T-helper 17 cell (primary cell): ENCODE results near the gene RASGEF1C. TPM values are rescaled to one million over a fixed set of nuclear protein-coding genes. Genes with fewer than 3 reads are reported as not detected.

Experiments used
- ATAC-seq: fragments of 150-1000 bp; cut with Tn5 transposase; 2 replicates; pipeline ENCODE4 v1.10.0; 2021; ENCODE audit warnings: mild to moderate bottlenecking, moderate library complexity
- DNase-seq, 3 donors: peaks; one replicate each; pipeline versions ENCODE4 v3.0.0 to v3.0.0-alpha.2; 2020 to 2021
- H3K9me3 ChIP-seq: one replicate; pipeline ENCODE4 v1.7.0; 2013; ENCODE audit warnings: low read length, mild to moderate bottlenecking; ENCODE audit not compliant: control insufficient read depth, poor library complexity, severe bottlenecking
- H3K27ac Mint-ChIP-seq: one replicate; pipeline ENCODE4 v1.8.0; 2022; ENCODE audit warnings: mild to moderate bottlenecking, moderate library complexity, mixed read lengths
- H3K27me3 Mint-ChIP-seq: one replicate; pipeline ENCODE4 v1.8.0; 2022; ENCODE audit warnings: mixed read lengths
- H3K36me3 Mint-ChIP-seq: one replicate; pipeline ENCODE4 v1.8.0; 2022; ENCODE audit warnings: low read depth, mixed read lengths
- H3K4me1 Mint-ChIP-seq: one replicate; pipeline ENCODE4 v1.8.0; 2022; ENCODE audit warnings: mild to moderate bottlenecking, mixed read lengths
- H3K4me3 Mint-ChIP-seq: one replicate; pipeline ENCODE4 v1.8.0; 2022; ENCODE audit warnings: mild to moderate bottlenecking, moderate library complexity, mixed read lengths
- total RNA-seq, 4 donors: library from RNA in 2 of 4; stranded (reverse) in 2 of 4; gene quantifications; one replicate each; pipeline ENCODE4 v1.2.3 and lab custom pipeline; 2022 to 2026

Gene RASGEF1C
- total RNA-seq, 2 donors from 2014 or later, result not detected

DNA sequence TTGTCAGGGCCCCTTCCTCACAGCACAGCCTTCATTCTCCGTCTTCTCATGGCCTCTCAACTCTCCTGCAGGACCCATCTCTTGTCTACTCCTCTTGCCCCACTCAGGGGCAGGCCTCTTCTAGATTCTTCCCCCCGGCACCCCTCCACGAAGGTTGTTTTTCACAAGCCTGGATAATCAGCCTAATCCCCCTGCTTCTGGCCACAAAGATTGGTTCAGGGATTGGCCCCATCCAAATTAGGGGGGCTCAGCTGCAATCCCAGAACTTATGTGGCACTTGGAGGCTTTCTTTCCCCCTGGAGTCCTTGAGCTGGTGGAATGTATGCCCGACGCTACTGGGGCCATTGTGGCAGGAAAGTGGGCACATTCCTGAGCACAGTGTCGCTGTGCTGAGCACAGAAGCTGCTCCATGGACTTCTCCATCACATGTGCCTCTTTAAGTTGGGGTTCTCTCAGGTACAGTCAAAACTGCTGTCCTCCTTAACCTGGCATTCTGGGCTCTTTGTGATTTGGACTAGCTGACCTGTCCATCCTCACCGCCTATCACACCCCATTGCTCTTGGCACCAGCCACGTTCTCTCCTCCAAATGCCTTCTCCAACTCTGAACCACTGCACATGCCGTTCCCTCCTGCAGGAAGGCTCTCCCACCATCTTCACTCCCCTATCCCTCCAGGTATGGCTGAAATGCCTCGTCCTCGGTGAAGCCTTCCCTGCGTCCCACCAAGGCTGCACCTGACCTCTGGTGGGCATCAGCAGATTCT lies 70.6 kb downstream of the RASGEF1C start:
- Mint-ChIP-seq H3K4me3 (no peak overlapping the region), H3K36me3 (peaks cover 4% of the 10 kb centered on the region), H3K27me3 (peaks cover 40% of the 10 kb centered on the region), H3K4me1 (peaks cover 6% of the 10 kb centered on the region), H3K27ac (no peak overlapping the region)
- DNase-seq, result no peak
- no peaks in the 10 kb centered on the region for H3K9me3 ChIP-seq
- no peak for ATAC-seq

DNA sequence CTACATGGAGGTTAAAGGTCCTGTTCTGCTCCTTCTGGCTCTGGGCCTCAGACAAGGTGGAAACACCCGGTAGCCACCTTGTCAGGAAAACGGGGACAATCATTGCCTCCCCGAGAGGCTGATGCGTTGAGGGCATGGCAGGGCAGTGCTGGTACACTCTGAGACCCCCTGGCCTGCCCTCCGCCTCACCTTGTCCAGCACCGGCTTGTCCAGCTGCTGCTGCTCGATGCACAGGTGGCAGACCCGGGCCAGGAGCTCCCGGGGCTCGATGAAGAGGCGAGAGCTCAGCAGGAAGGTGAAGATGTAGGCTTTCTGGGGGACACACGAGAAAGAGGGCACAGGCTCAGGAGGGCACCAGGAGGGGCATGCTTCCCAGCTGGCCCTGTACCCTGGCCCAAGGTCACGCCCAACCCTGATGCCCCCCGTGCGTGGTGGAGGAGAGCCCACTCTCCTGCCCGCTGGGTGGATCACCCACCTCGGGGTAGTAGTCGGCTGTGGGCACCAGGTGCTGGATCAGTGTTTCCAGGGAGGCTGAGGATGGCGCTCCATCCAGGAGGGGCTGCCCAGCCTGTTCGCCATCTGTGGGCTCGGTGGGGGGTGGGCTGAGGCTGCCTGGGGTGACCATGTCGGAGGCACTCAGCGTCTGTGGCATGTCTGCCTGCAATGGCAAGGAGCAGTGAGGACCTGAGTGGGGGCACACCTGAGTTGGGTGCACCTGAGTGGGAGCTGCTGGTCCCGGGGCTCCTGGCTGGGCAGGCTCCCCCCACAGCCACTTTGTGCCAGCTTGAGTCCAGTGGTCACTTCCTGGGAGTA lies 71.4 kb downstream of the RASGEF1C start:
- H3K9me3 ChIP-seq, result no peaks in the 10 kb centered on the region
- no peak for ATAC-seq
- peaks cover 4% of the 10 kb centered on the region for H3K36me3 Mint-ChIP-seq
- H3K27me3 Mint-ChIP-seq, result peaks cover 36% of the 10 kb centered on the region
- H3K4me3 Mint-ChIP-seq, result no peak overlapping the region
- no peak overlapping the region for H3K27ac Mint-ChIP-seq
- H3K4me1 Mint-ChIP-seq, result peaks cover 6% of the 10 kb centered on the region
- no peak for DNase-seq

DNA sequence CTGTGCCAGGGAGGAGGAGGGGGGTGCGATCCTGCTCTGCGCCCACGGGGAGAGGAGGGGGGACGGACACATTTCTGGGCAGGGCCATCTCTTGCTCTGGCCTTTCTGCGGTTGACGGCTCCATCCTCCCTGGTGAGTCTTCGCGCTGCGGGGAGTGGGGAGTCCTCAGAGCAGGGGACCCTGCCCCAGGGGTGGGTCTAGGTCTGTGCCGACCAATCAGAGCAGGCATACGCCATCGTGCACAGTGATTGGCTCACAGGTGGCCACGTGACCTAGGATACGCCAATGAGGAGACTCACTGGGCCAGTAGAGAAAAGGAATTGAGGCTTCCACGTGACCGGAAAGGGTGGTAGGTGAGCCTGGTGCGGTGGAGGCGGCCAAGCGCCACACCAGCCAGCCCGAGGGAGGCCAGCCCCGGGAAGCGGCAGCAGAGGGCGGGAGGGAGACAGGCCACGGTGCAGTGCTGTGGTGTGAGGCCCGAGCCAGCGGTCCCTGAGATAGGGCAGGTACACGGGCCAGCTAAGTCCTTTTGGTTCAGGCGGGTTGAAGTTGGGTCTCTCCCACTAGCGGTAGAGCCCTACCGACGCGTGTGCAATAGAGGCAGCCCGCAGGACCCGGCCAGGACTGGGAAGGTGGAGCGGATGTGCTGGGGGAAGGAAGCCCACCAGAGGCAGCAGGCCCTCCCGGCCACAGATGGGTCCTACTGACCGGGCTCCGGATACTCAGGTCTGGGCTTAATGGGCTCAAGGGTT lies 72.2 kb downstream of the RASGEF1C start:
- DNase-seq, result no peak
- no peaks in the 10 kb centered on the region for H3K9me3 ChIP-seq
- H3K27ac Mint-ChIP-seq, result no peak overlapping the region
- peaks cover 6% of the 10 kb centered on the region for H3K4me1 Mint-ChIP-seq
- H3K36me3 Mint-ChIP-seq, result peaks cover 4% of the 10 kb centered on the region
- H3K27me3 Mint-ChIP-seq, result peaks cover 28% of the 10 kb centered on the region
- no peak overlapping the region for H3K4me3 Mint-ChIP-seq
- no peak for ATAC-seq

DNA sequence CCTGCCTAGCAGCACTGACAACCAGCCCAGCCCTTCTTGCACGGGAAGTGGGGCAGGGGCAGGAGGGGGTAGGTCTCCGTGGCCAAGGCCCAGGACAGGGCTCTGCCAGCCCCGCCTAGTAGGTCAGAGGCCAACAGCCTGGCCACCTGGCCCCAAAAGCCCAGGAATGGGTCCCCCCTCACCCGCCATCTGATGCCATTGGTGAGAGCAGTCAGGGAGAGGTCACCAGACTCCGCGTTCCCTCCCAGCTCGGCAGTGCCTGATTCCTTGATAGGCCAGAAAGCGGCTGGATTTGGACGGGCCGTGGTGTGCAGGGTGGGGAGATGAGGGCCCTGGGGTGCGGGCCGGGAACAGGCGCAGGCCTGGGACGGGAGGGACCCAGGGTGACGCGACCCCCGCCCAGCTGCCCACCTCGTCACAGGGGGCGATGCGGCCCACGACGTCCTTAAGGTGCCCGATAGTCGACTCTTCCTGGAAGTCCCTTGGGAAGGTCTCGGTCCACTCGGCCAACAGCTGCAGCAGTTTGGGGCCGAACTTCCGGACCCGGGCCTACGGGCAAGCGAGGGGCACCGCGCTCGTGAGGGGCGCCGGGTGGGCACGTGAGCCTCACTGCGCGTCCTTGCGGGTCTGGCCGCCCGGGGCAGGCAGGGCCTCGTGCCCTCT lies 72.9 kb downstream of the RASGEF1C start:
- ATAC-seq (no peak), DNase-seq (no peak)
- Mint-ChIP-seq H3K4me3 (no peak overlapping the region), H3K4me1 (peaks cover 6% of the 10 kb centered on the region), H3K27ac (no peak overlapping the region), H3K36me3 (peaks cover 4% of the 10 kb centered on the region), H3K27me3 (peaks cover 23% of the 10 kb centered on the region)
- no peaks in the 10 kb centered on the region for H3K9me3 ChIP-seq

DNA sequence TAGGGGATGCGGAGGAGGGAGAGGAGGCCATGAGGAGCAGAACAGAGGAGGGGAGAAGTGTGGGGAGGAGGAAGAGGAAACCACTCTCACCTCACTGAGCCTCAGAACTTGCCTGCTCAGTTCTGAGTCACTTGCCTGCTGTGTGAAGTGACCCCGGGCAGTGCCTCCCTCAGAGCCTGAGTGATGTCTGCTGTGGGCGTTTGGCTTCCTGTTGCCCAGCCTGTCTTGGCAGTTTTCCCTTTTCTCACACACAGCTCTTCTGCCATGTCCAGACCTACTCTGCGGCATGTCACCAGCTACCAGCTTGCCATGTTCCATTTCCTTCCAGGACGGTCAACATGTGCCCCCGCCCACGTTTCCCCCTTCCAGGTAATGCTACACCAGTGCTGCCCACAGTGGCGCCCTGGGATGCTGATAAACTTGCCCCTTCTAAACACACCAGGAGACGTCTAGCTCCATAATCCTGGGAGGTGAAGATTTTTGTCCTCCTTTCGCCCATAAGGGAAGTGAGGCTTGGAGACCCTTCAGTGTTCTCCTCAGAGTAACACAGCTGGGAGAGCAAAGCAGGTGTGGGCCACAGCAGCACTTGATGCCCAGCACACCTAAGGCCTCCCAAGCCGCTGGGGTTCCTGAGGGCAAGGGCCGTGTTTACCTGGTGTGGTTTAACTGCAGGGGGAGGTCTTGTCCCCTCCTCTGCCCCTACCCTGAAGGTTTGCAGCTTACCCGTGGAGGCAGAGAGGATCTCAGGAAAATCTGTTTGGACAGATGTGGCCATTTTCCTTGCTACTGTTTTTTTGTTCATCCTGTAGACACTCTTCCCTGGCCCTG lies 73.7 kb downstream of the RASGEF1C start:
- H3K4me1 Mint-ChIP-seq, result peaks cover 10% of the 10 kb centered on the region
- H3K9me3 ChIP-seq, result no peaks in the 10 kb centered on the region
- H3K27me3 Mint-ChIP-seq, result peaks cover 21% of the 10 kb centered on the region
- no peak overlapping the region for H3K27ac Mint-ChIP-seq
- ATAC-seq (no peak), DNase-seq (no peak)
- H3K36me3 Mint-ChIP-seq, result peaks cover 4% of the 10 kb centered on the region
- no peak overlapping the region for H3K4me3 Mint-ChIP-seq

DNA sequence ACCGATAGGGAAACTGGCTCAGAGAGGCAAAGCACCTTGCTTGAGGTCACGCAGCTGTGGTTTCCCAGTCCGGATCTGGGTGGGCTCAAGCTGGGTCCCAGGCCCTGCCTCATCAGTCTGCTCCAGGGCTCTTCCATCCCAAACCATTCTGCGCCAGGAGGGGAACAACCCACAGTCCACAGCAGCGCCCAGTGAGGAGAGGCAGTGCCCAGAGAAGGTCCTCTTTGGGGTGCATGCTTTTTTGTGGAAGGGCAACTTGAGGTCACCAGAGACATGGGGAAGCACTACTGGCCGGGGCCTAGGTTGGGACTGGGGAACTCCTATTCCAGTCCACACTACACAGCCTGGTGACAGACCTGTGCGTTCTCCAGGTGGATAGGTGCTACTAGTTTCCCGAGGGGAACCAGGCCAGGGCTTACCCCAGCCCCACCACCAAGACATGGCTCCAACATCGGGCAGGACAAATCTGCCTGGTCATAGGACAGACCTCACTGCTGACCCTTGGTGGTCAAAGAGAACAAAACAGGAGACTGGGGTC lies 75.0 kb downstream of the RASGEF1C start:
- H3K27me3 Mint-ChIP-seq, result peaks cover 16% of the 10 kb centered on the region
- no peak for ATAC-seq
- peaks cover 4% of the 10 kb centered on the region for H3K36me3 Mint-ChIP-seq
- H3K4me1 Mint-ChIP-seq, result peaks cover 10% of the 10 kb centered on the region
- H3K27ac Mint-ChIP-seq, result no peak overlapping the region
- H3K4me3 Mint-ChIP-seq, result no peak overlapping the region
- no peak for DNase-seq
- no peaks in the 10 kb centered on the region for H3K9me3 ChIP-seq

DNA sequence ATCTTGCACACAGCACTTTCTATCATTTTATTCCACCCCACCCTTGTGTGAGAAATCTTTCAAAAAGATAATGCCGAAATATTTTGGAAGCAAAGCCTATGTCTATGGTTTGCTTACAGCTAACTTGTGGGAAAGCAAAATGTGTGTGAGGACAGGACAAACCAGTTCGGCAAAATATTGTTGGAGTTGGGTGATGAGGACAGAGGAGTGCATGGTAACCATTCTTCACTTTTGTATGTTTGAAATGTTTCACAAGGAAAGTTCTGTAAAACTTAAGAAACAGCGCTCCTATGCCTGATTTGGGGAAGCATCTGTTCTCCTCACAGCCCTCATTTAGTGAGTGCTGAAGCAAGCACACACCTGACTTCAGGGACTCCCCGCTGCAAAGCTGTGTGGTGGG lies 75.5 kb downstream of the RASGEF1C start:
- H3K27me3 Mint-ChIP-seq, result peaks cover 12% of the 10 kb centered on the region
- DNase-seq, result no peak
- peaks cover 10% of the 10 kb centered on the region for H3K4me1 Mint-ChIP-seq
- H3K36me3 Mint-ChIP-seq, result no peaks in the 10 kb centered on the region
- H3K27ac Mint-ChIP-seq, result no peak overlapping the region
- H3K4me3 Mint-ChIP-seq, result no peak overlapping the region
- H3K9me3 ChIP-seq, result no peaks in the 10 kb centered on the region
- ATAC-seq, result no peak

DNA sequence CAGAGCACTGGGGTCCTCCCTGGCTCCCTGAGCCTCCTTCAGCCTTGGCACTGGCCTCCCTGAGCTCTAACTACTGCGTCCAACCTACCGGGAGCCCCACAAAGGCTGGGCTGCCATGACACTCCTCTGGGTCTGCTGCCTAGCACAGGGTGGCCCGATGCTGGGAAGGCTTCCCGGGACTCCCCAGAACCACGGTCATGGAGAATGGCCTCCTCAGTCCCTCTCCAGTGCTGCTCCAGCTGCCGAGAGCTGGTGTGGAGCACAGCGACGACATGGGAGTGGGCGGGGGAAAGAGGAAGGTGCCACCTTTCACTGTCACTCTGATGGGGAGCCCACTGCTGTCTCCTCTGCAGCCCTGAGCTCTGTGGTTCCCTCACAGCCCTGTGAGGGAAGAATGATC lies 76.0 kb downstream of the RASGEF1C start:
- Mint-ChIP-seq H3K27ac (no peak overlapping the region), H3K4me3 (no peak overlapping the region), H3K36me3 (no peaks in the 10 kb centered on the region), H3K27me3 (peaks cover 7% of the 10 kb centered on the region), H3K4me1 (peaks cover 9% of the 10 kb centered on the region)
- ATAC-seq (no peak), DNase-seq (no peak)
- no peaks in the 10 kb centered on the region for H3K9me3 ChIP-seq

DNA sequence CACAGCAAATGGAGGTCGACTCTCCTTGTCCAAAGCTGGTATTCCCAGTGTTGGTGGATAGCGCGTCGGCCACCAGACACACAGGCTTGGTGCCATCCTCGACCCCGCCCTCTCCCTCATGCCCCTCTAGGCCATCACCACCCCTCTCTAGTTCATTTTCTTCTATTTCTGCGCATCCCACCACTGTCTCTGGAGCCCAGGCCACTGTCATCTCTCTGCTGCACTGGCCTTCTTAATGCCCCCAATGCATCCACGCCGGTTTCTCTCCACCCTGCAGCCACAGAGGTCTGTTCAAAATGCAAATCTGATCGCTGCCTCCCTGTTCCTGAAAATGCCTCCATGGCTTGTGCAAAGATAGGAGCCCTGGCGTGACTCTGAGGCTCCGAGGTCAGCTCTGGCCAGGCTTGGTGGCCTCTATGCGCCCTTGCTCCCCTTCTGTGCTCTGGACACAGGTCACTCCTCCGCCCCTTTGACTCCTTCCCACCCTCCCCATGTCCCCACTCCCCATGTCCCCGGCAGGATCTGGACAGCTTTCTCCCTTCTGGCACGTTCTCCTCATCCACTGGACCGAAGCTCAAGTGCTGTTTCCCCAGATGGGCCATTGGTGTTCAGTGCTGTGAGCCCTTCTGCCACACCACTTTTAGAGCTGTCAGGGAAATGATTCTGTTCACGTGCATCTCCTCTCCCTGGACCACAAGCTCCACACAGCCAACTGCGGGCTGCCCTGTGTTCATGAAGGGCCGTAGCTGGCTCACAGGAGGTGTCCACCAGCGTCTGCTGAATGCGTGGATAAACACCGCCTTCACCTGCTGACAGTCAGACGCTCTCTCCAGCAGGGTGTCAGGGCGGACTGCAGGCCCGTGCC lies 77.9 kb downstream of the RASGEF1C start:
- no peaks in the 10 kb centered on the region for H3K36me3 Mint-ChIP-seq
- DNase-seq (no peak), ATAC-seq (no peak)
- peak overlapping the region; percentile 61 for H3K4me3 Mint-ChIP-seq
- peaks cover 11% of the 10 kb centered on the region for H3K4me1 Mint-ChIP-seq
- peaks cover 15% of the 10 kb centered on the region for H3K27me3 Mint-ChIP-seq
- H3K9me3 ChIP-seq, result no peaks in the 10 kb centered on the region
- no peak overlapping the region for H3K27ac Mint-ChIP-seq

DNA sequence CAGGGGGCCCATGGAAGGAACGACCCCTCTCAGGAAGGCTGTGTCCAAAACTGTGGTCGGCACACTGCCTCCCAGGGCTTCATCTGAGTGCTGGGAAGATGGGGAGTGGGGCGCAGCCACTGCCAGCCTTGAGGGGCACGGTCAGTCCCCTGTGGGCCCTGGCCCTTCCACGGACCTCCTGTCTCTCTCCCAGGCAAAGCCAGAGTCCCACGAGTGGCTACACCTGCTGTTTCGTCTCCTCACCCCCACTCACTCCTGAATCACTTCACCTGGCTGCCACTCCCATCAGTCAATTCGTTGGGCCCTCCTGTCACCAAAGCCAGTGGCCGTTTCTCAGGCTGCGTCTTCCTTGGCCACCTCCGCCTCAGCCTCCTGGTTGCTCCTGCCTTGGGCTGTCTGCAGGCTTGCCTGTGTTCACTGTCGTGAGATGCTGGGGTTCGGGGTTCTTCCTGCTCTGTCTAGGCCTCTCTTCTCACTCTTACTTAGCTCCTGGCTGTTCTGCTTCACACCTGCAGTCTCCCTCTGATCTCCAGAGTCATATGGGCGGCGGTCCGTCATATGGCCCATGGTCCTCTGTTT lies 78.6 kb downstream of the RASGEF1C start:
- ATAC-seq (no peak), DNase-seq (no peak)
- Mint-ChIP-seq H3K27me3 (peaks cover 15% of the 10 kb centered on the region), H3K36me3 (no peaks in the 10 kb centered on the region), H3K4me3 (peak overlapping the region; percentile 61), H3K4me1 (peaks cover 9% of the 10 kb centered on the region), H3K27ac (no peak overlapping the region)
- no peaks in the 10 kb centered on the region for H3K9me3 ChIP-seq
